T-helper 9 cell (primary cell): Measurements from ENCODE around the gene AKT3.
"Not testable (repeated sequence)": the region's sequence is repeated elsewhere in the genome, so short reads cannot be mapped to it uniquely, and the experiment has no call there.

Experiments
- DNase-seq: peaks from one replicate; pipeline ENCODE4 v3.0.0-alpha.2; 2020
- total RNA-seq, 2 donors: gene quantifications; one replicate each; lab custom pipeline; 2026; lab: John Stamatoyannopoulos, UW

The AKT3 gene
- total RNA-seq, result 137 to 210 reads per million in 2 donors

DNA sequence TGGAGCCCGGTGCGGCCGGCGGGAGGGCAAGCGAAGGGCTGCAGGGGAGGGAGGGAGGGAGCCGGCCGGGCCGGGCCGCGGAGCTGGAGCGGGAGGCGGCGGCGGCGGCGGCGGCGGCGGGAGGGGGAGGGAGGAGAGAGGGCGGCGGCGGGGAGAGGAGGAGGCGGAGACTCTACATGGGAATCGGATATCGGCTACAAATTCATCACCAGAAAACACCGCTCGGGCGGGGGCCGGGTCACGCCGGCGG is at the start of gene AKT3:
Gene AKT3, minus strand, starts transcription at position 42 of the 250 bp plus-strand sequence. CDS start 7,073 bp downstream, outside the sequence.
- peak; percentile 81 for DNase-seq

GRCh38 chr1:243898278-243898677 is 48.2 kb upstream of the AKT3 start:
- DNase-seq, result no peak

DNA sequence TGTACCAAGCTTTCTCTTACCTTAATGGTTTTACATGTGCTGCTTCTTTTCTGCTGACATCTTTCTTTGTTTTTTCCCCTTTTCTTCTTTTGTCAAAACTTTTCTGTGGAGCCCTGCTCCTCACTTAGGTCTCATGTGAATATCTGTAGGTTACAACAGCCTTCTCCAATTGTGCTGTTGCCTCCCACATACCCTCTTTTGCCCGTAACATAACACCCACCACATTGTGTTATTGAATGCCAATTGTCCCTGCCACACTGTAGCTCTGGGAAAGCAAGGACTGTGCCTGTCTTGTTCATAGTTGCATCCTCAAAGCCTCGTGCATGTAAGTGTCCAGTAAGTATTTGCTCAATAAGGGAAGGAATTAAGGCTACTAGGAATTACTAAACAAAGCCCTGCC is 46.3 kb upstream of the AKT3 start:
- DNase-seq, result no peak

- no peak for DNase-seq
These were observed 42.4 kb upstream of the AKT3 start for GRCh38 chr1:243892456-243892855.

- no peak for DNase-seq
These were observed 40.5 kb upstream of the AKT3 start for GRCh38 chr1:243890576-243890975.

DNA sequence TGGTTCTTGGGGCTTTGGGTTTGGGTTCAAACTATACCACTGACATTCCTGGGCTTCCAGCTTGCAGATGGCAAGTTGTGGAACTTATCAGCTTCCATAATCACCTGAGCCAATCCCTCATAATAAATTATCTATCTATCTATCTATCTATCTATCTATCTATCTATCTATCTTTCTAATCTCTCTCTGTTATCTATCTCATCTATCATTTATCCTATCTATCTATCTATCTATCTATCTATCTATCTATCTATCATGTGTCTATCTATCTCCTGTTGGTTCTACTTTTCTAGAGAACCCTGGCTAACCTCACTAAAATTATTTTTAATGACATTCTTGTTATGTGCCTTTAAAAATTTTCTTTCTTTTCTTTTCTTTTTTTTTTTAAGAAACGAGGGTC is 35.8 kb upstream of the AKT3 start:
- no peak for DNase-seq

GRCh38 chr1:243884603-243885002 is 34.6 kb upstream of the AKT3 start:
- no peak for DNase-seq

- no peak for DNase-seq
These were observed 33.5 kb upstream of the AKT3 start for GRCh38 chr1:243883551-243883950.

DNA sequence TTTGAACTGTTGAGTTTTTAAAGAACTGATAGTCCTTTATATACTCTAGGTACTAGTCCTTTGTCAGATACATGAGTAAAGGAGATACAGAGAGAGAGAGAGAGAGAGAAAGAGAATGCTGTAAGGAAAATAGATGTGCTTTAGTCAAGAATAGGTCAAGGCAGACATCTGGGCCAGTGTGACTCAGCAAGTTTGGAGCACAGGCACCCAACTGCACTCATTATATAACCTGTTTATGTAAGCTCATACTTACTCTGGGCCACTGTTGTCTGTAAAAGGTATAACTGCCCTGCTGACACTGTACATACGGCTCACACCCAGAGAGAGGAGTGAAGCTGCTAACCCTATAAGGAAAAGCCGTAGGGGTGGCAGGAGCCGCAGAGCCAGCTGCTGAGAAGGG is 32.2 kb upstream of the AKT3 start:
- no peak for DNase-seq

DNA sequence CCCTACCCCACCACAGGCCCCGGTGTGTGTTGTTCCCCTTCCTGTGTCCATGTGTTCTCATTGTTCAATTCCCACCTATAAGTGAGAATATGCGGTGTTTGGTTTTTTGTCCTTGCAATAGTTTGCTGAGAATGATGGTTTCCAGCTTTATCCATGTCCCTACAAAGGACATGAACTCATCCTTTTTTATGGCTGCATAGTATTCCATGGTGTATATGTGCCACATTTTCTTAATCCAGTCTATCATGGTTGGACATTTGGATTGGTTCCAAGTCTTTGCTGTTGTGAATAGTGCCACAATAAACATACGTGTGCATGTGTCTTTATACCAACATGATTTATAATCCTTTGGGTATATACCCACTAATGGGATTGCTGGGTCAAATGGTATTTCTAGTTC is 27.0 kb upstream of the AKT3 start:
- not testable (repeated sequence) for DNase-seq

- no peak for DNase-seq
These were observed 5.7 kb upstream of the AKT3 start for GRCh38 chr1:243855616-243856318.

DNA sequence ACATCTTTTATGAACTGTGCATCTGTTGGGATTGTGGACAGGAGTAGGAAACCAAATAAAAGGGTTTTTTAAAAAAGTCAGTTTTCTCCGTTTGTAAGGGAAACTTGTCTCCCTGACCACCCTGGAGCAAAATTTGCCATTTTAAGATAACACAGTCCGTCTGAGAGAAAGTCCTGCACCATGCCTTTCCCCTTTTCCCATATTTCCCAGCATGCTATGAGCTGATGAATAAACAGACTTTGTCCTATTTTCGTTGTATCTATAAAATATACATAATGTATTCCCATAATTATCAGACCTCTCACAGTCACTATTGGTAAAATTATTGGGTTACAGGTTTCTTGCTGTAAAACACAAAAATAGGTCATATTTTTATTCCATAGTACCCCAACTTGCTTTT is 1.7 kb upstream of the AKT3 start:
- DNase-seq, result no peak

GRCh38 chr1:243851257-243851756 is 1.3 kb upstream of the AKT3 start:
- DNase-seq, result no peak

DNA sequence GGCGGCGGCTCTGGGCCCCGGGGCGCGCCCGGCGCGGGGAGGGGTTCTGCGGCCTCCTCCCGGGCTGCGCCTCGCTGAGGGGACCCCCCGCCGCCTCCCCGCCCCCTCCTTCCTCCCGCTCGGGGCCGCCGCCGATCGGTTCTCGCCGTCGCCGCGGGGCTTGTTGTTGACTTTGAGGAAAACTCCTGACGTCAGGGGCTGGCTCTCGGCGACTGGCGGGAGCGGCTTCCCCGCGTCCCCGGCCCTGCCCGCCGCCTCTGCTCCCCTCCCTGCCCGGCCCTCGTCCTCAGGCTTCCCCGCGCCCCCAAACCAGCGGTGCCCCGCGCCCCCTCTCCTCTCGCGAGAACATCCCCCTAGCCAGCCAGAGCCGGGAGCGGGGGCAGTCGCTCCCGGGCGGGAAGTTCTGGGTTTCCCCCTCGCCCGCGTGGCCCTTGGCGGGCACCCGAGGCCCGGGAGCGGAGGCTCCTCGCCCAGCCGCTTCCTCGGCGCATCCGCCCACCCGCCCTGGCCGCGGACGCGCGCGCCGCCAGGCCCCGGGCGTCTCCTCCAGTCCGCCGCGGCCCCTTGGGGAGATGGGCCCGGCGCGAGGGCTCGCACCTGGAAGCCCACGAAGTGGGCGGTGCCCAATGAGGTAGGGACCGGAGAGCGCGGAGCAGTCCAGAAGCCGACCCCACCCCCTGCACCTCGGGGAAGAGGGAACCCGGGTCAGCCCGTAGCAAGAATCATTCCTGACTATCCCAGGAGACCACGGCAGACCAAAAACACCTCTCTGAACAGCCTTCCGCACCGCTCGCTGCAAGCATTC is 611 bp upstream of the AKT3 start:
- DNase-seq, result no peak

GRCh38 chr1:243849421-243850201 is 432 bp downstream of the AKT3 start:
- peak; percentile 73 for DNase-seq

- DNase-seq, result no peak
These were observed 1.1 kb downstream of the AKT3 start for GRCh38 chr1:243848858-243849420.

DNA sequence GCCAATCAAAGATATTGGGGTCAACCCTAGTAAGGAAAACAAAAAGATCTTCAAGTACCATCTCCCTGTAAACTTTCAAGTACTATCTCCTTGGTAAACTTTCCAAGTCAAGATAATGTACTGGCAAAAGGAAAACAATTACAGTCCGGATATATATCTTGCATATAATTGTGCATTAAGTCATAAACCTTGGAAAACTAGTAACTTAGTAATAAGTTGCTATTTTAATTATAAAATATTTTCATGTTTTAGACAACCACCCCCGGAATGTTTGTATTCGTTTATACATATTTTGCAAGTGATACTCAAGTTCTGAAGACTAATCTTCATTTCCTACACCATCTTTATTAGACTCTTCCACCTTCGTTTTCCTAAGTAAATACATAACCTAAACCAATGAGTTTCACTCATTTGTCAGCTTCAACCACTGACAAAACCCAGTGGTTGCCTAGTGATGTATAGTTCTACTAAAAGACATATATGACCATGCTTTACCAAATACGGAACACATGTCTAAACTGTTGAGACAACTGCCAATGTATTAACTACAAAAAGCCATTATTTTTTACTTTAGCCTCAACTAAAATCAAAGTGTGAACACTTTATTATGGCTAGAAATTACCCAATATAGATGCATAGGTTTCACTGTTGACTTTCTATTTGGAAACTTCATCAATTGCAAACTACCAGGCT is 1.7 kb downstream of the AKT3 start:
- DNase-seq, result no peak

GRCh38 chr1:243846761-243847160 is 3.3 kb downstream of the AKT3 start:
- DNase-seq, result no peak

GRCh38 chr1:243845888-243846287 is 4.2 kb downstream of the AKT3 start:
- no peak for DNase-seq

DNA sequence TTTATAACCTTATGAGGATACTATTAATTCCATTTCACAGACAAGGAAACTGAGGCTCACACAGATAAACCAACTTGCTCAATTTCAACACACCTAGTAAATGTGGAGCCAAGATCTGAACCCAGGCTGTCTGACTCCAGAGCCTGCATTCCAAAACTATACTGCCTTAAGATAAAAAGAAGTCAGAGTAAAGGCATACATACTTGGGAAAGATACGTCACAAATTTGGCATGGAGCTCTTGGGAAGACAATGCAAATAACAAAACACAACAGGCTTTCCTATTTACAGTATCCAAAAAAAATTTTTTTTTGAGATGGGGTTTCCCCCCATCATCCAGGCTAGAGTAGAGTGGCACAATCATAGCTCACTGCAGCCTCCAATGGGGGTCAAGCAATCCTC is 5.9 kb downstream of the AKT3 start:
- no peak for DNase-seq

GRCh38 chr1:243842978-243843511 is 7.0 kb downstream of the AKT3 start:
- DNase-seq, result no peak

GRCh38 chr1:243842161-243842560 is 7.9 kb downstream of the AKT3 start:
- DNase-seq, result no peak
